ENCODE data around the gene INHA. TPM values are rescaled to one million over a fixed set of nuclear protein-coding genes. Genes with fewer than 3 reads are reported as not detected.
A peak's percentile ranks its signal among the peaks of the same experiment; 100 is the strongest.

Gene INHA
- total RNA-seq, 4 donors from 2014 or later = not detected

- in situ Hi-C loops (cut with MboI; ENCODE audit: low pct_ligation_motif_present in 1 of 4, low pct_unique_long_range_greater_than_20kb in 1 of 4, low sequenced_read_pairs in 3 of 4) (no loop called here), intact Hi-C loops (cut with DNase I; ENCODE audit: low total_unique reads) (loop anchor here (2.0 kb wide), 1 partner anchor 27 kb away; the partner anchor contains the start of gene OBSL1)
- no peaks in the 10 kb centered on the region for H3K27me3 ChIP-seq
- peak within 1 kb of the TSS; percentile 48 to 97 (median 64) for H3K4me3 ChIP-seq
- DNase-seq = peak; percentile 97
- peaks cover 0 to 20% (median 6%) of the 10 kb centered on the region in 4 donors for H3K36me3 ChIP-seq
- H3K27ac ChIP-seq = peak within 1 kb of the TSS; percentile 92 to 95 (median 93)
- H3K9me3 ChIP-seq = no peaks in the 10 kb centered on the region
- 1% methylated on average over 57 of the region's 57 CpGs; no CpG with 5 or more reads in 1 of the 2 donors for WGBS, 2 donors (ENCODE audit: low coverage in 1 of 2)
- H3K4me1 ChIP-seq = peaks cover 5 to 15% (median 8%) of the 10 kb centered on the region in 4 donors
- TF ChIP-seq EP300 (IDR thresholded peaks at IDR 0.05; ENCODE audit: low read depth) (no peak), POLR2AphosphoS5 (IDR thresholded peaks at IDR 0.05) (peak; percentile 73 to 87 (median 82)), POLR2A (IDR thresholded peaks at IDR 0.05) (peak; percentile 95), CTCF (IDR thresholded peaks at IDR 0.05) (no peak)
Observed at GRCh38 chr2:219597552-219598307, 25.6 kb downstream of the INHA start, which contains the start of gene STK11IP. Gene STK11IP (plus strand): TSS chr2:219597857. CDS start chr2:219598120, 263 bp downstream.

- no peaks in the 10 kb centered on the region for H3K27me3 ChIP-seq
- intact Hi-C loops (cut with DNase I; ENCODE audit: low total_unique reads) (no loop called here), in situ Hi-C loops (cut with MboI; ENCODE audit: low pct_ligation_motif_present in 1 of 4, low pct_unique_long_range_greater_than_20kb in 1 of 4, low sequenced_read_pairs in 3 of 4) (no loop called here)
- no peaks in the 10 kb centered on the region for H3K9me3 ChIP-seq
- H3K4me1 ChIP-seq = peaks cover 5 to 15% (median 8%) of the 10 kb centered on the region in 4 donors
- peak overlapping the region; percentile 17 to 97 (median 54) for H3K4me3 ChIP-seq
- no peak for DNase-seq
- TF ChIP-seq POLR2AphosphoS5 (IDR thresholded peaks at IDR 0.05) (no peak), POLR2A (IDR thresholded peaks at IDR 0.05) (no peak)
- peaks cover 0 to 20% (median 10%) of the 10 kb centered on the region in 4 donors for H3K36me3 ChIP-seq
- H3K27ac ChIP-seq = peak overlapping the region; percentile 92 to 95 (median 93)
- WGBS, 2 donors (ENCODE audit: low coverage in 1 of 2) = 28 to 79% methylated on average over 2 to 9 of the region's 9 CpGs
Observed at GRCh38 chr2:219598308-219599078, 26.4 kb downstream of the INHA start.

- intact Hi-C loops (cut with DNase I; ENCODE audit: low total_unique reads) (no loop called here), in situ Hi-C loops (cut with MboI; ENCODE audit: low pct_ligation_motif_present in 1 of 4, low pct_unique_long_range_greater_than_20kb in 1 of 4, low sequenced_read_pairs in 3 of 4) (no loop called here)
- WGBS, 2 donors (ENCODE audit: low coverage in 1 of 2) = 83 to 90% methylated on average over 5 of the region's 5 CpGs
- no peak for DNase-seq
- no peaks in the 10 kb centered on the region for H3K27me3 ChIP-seq
- peaks cover 0 to 2% (median 0%) of the 10 kb centered on the region in 4 donors for H3K4me1 ChIP-seq
- no peak overlapping the region for H3K27ac ChIP-seq
- no peaks in the 10 kb centered on the region for H3K9me3 ChIP-seq
- no peak for TF ChIP-seq CTCF (IDR thresholded peaks at IDR 0.05)
- no peak for TF ChIP-seq POLR2AphosphoS5 (IDR thresholded peaks at IDR 0.05)
- no peak for TF ChIP-seq EP300 (IDR thresholded peaks at IDR 0.05; ENCODE audit: low read depth)
- no peak for TF ChIP-seq POLR2A (IDR thresholded peaks at IDR 0.05)
- H3K4me3 ChIP-seq = no peak overlapping the region
- H3K36me3 ChIP-seq = peaks cover 0 to 52% (median 19%) of the 10 kb centered on the region in 4 donors
Observed at GRCh38 chr2:219603771-219604170, 31.7 kb downstream of the INHA start.

- 87% methylated on average over 6 of the region's 6 CpGs; no CpG with 5 or more reads in 1 of the 2 donors for WGBS, 2 donors (ENCODE audit: low coverage in 1 of 2)
Observed at GRCh38 chr2:219605607-219605954, 33.5 kb downstream of the INHA start.

More at GRCh38 chr2:219605607-219605954, 33.5 kb downstream of the INHA start:
- no peak overlapping the region for H3K4me3 ChIP-seq
- in situ Hi-C loops (cut with MboI; ENCODE audit: low pct_ligation_motif_present in 1 of 4, low pct_unique_long_range_greater_than_20kb in 1 of 4, low sequenced_read_pairs in 3 of 4) (no loop called here), intact Hi-C loops (cut with DNase I; ENCODE audit: low total_unique reads) (no loop called here)
- peaks cover 0 to 59% (median 20%) of the 10 kb centered on the region in 4 donors for H3K36me3 ChIP-seq
- no peaks in the 10 kb centered on the region for H3K27me3 ChIP-seq
- TF ChIP-seq POLR2AphosphoS5 (IDR thresholded peaks at IDR 0.05) (no peak), CTCF (IDR thresholded peaks at IDR 0.05) (no peak), POLR2A (IDR thresholded peaks at IDR 0.05) (no peak), EP300 (IDR thresholded peaks at IDR 0.05; ENCODE audit: low read depth) (no peak)
- H3K27ac ChIP-seq = no peak overlapping the region
- no peaks in the 10 kb centered on the region for H3K9me3 ChIP-seq
- DNase-seq = no peak
- no peaks in the 10 kb centered on the region for H3K4me1 ChIP-seq
